CD4-positive, alpha-beta T cell treated with Interleukin-2 at 100 ng/mL for 4 hours (primary cell): ENCODE data around the gene CROCC2.

Source experiments
- DNase-seq: peaks from one replicate; pipeline ENCODE4 v3.0.0-alpha.2; 2020; ENCODE audit warnings: low spot score

The CROCC2 gene

DNA sequence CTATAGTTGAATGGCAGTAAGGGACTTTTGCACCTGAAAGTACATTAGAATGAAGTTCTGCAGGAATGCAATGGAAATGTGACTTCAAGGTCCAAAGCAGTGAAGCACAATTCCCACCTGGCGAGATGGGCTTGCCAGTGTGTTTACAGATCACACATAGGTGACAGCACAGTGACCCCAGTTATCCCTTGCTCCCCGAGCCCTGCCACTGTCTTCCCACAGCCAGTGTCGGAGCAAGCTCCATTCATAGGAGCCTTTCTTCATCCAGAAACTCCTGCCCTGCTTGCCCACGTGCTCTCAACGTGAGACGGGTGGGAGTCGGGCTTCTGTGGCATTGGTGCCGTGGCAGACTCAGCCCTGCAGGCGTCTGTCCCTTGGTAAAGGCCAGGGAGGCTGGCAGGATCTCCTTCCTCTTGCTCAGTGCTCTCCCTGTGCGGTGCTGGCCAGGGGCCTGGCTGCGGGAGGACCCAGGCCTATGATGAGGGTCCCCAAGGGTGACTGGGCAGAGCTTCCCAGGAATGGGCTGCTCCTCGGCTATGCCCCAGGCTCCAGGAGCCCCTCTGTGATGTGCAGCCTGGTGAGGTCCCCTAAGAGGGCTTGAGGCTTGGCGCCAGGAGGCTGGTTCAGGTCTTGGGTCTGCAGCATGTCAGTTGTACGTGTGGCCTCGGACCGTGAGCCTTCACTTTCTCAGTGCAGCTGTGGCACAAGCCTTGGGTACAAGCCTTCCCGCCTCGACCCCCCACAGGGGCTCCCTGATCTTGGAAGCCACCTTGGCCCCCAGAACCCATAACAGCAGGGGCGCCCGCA lies 132.4 kb downstream of the CROCC2 start:
- DNase-seq, result no peak

GRCh38 chr2:241039416-241039815 lies 133.3 kb downstream of the CROCC2 start:
- DNase-seq, result no peak

GRCh38 chr2:241040081-241040803 lies 134.1 kb downstream of the CROCC2 start:
- DNase-seq, result no peak

DNA sequence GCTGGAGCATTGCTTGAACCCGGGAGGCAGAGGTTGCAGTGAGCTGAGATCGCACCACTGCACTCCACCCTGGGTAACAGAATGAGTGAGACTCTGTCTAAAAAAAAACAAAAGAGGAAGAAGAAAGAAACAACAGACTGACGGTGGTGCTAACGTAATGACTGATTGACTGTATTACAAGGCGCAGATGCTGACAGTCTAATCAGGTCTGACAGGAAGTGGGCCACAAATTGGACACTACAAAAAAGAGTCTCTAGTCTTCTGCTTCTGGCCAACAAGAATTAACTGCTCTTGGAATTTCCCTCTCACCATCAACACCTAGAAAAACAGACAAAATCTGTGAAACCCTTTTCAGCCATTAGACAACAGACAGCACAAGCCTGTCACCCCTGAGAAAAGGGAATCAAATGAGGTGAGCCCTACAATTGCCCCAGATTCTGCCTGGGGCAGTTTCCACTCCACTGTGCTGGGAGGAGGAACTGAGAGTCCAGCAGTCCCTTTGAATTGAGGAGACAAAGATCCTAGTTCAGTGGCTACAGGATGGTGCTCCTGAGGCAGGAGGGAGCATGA lies 135.5 kb downstream of the CROCC2 start:
- no peak for DNase-seq
